HG03575 (cell line): ENCODE results near the gene DCTN3.

Experiments
- ATAC-seq: cut with Tn5 transposase; IDR thresholded peaks from one replicate; pipeline ENCODE4 v1.9.1; 2021; ENCODE audit not compliant: unreplicated experiment, insufficient number of reproducible peaks, low FRiP score; ENCODE audit errors: extremely low read depth

The DCTN3 gene

DNA sequence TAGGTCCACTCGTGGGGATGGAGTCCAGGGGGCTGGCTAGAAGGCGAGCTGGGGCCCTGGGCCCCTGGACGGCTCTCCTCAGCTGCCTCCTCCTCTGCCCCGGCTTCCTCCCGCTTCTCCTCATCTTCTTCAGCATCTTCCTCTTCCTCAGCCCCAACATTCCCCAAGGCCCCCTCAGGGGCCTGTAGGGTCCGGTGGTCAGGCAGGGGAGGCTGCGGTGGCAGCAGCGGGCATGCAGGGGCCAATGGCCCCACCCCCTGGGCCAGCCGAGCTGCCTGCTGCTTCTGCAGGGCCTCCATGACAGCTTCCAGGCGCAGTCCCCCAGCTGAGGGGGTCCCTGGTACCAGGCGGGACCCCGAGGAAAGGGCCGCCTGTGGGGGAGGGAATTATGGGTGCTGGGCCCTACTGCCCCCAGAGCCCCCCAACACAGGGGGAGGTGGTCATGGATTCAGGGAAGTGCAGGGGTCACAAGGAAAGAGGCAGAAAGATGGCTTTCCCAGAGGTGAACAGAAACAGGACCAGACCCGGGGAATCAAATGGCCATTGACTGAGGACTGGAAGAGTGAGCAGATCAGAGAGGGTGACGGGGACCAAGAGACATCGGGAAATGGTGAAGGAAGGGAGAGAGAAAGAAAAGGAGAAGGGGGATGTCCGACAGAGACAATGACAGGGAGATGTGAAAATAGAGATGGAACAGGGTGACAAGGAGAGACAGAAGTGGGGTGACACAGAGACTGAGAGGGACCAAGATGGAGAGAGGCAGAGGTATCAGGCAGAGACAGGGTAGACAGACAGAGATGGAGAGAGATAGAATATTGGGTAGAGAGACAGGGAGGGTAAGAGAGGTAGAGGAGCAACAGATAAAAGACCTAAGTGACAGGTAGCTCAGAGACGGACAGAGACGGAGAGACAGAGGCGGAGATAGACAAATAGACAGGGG lies 7.7 kb upstream of the DCTN3 start:
- no peak for ATAC-seq

DNA sequence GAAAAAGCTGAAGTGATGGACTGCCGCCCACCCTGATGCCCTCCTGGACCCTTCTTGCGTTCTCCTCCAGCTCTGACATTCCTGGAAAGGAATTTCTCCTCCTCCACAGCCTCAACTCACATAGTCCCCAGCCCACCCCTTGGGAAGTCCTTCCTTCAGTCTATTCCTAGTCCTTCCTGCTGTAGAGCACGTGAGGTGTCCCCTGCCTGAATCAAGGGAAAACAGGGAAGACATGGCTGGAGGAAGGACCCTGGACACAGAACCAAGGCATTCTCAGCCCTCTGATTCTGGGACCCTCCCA lies 4.8 kb upstream of the DCTN3 start:
- ATAC-seq = no peak

DNA sequence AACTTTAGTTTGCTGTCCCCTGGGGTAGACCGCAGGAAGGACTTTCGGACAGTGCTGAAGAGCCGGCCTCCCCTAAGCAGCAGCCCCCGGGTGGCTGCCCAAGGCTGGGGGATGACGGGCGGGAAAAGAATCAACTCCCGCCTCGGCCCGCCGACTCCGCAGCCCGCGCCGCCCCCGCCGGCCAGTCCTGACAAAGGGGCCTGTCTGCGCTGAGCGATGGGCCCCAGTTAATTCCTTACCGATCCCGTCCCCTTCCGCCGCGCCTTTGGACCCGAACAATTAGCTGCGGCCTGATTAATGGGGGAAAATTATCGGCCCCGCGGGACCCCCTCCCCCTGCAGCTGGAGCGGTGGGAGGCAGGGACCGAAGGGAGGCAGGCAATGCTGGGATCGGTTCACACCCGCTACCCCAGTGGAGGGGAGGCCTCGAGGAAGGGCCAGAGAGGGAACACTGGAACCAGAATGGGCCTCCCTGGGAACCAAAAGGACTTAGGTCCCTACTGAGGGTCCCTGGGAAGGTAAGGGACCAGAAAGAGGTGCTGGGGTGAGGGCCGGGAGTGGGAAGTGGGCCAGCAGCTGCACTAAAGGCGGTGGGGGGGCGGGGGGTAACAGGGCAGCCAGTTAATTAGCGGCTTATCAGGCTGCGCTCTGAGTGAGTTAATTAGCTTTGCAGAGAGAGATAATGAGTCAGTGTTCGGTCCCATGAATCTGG lies 4.3 kb upstream of the DCTN3 start:
- ATAC-seq = no peak

DNA sequence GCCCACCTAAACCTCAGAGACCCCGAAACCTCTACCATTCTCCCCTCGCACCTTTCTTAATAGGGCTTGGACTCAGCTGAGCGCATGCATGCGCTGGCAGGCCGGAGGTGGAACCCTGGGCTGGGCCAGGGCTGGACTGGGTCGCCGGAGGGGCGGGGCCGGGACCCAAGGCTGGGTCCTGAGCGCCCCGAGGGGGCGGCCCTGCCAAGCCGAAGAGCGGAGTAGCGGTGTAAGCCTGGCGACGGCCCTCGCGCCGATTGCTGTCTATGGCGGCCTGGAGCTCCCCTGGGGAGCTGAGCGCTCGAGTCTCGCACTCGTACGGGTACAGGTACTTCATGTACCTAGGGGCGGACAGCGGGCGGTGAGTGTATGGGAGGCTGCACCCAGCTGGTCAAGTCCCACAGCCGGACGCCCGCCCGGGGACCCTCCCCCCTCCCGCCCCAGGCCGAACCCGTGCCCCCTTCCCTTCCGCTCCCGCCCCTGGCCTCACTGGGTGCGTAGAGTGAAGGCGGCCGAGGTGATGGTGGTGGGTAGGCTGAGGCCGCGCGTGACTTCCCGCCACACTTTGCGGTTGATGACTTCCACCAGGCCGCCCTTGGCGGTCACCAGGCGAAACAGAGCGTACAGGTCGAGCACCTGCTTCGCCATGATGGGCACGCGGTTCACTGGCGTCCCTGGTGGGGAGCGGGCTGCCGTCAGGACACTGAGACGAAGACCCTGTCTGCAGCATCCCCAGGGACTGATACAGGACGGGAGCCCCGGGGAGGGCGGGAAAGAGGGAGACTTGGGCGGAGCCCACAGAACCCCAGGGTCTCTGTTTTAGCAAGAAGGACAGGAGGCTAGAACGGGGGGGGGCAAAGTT lies 3.3 kb upstream of the DCTN3 start:
- ATAC-seq = no peak

DNA sequence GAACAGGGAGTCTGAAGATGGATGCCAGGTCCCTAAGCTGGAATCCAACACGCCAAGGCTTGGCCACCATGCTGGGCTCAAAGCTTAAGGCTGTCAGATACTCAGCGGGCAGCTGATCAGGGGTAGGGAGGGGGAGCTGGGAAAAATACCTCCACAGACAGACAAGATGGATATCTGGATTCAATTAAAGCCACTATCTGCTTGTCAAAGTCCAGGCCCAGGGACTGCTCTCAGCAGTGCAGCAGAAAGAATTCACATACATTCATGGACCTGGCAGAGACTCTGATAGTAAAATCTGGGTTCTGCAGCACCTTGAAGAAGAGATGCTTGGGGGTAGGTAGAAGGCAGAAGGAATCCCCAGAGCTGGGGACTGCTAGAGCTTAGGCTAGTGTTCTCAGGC lies 5.2 kb downstream of the DCTN3 start:
- ATAC-seq = no peak

DNA sequence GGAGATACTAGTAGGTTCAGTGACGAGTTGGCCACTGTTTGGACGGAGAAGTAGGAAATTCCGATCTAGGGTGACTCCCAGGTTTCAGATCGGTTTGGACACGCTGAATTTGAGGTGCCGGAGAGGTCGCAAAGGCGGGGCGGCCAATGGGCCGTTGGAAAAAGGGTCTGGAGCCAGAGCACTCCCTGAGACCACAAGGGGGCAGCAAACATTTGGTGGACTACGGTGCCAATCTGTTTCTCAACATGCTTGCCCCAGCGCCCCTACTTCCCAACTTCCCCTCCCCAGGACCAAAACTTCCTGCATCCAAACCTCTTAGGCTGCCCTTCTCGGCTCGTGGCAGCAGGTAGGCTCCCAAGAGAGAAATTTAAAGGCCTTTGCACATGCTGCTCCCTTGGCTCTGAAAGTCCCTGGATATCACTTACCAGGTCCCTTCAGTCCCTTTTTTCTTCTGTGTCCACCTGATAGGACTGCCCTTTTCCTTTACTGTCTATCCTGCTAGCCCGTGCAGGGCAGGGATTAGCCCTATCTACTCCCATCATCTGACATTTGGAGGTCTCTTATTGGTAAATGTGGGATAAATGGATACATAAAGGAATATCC lies 7.4 kb downstream of the DCTN3 start:
- ATAC-seq = no peak

DNA sequence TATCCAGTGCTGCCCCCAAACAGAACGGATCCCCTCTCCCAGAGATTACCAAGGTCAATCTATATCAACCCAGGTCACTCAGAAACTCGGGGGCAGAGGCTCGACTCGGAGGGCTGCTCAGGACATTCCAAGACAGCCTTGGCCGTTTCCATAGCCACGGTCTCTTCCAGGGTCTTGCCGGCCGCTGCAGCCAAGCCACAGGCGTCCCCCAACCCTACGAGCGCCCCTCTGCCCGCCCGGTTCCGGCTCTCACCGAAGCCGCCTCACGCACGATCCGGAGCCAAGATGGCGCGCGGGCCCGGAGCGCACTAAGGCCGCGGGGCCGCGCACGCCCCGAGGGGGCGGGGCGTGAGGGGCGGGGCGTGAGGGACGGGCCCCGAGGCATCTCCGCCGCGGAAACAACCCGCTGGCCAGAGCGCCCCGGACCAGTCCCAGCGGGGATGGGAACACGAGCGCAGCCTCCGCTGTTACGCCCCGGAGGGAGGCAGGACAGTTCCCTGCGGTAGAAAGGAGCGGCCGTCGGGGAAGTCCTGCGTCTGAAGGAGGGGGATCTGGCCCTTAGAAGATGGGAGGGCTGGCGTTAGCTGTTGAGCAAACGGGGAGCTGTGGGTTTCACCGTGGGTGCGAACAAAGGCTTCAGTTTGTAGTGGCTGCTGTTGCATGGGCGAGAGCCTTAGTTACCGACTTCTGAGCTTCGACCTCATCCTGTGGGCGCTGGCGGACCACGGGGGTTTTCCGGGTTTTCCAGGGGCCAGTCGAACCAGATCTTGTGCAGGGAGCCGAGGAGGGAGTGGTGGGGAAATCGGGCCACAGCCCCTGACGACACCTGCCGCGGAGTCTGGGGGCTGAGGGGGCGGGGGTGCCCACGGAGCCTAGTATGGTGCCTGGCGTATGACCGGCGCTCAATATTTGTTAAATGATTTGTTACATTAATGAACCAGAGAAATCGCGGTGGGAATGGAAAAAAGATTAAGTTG lies 8.2 kb downstream of the DCTN3 start, which contains the start of gene RPP25L:
Gene RPP25L, minus strand, starts transcription at position 287 of the 977 bp plus-strand sequence. CDS start 801 bp downstream, outside the sequence.
- no peak for ATAC-seq

DNA sequence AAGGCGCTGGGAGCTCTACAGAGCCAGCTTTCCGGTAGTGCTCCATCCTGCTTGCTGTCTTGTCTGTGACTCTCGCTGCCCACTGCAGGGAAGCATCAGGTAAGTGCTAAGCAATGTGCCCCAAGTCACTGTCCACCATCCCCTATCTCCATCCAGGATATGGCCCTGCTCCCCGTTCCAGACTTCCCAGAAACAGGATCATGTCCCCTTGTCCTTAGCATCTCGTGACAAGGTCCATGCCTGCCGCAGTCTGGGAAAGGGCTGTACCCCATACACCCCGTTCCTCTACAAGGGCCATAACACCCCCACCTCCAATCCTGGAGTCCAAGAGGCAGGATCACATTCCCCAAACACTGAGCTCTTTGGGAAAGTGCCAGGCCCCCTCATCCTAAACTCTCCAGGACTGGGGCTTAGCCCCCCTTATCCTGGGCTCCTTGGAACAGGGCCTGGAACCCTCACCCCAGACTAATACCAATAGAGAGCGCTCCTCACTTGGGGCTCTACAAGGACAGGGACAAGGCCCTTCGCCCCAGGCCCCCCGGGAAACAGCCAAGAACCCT lies 9.0 kb downstream of the DCTN3 start:
- ATAC-seq = no peak

DNA sequence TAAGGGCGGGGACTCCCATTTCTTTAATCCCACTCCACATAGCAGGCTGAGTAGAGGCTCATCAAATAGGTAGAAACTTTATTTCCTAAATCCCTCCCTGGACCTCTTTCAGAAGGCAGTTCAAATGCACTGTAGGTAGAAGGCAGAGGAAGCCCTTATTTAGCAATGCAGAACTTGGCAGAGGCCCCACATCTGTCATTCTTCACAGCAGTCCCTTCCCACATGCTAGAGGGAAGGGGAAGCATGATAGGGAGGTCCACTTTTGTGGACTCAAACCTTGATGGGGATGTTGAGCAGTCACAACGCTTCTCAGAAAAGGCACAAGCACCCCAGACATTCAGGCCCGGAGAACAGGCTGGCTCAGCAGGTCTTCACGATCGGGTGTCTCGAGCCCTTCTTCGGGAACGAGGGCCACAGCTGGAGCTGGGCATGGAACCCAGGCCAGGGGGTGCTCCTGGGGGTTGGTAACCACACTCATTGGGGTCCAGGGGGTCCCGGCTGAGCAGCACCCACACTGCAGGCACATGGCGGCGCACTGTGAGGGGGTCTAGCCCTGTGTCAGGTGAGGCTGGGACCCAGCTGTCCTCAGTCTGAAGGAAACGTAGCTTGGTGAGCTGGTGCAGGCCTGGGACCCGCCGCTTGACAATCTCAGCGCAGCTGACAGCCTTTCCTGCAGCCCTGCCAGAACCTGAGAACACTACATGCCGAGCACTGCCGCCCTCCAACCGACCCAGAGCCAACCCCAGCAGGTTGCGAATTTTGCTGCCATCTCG lies 9.7 kb downstream of the DCTN3 start:
- no peak for ATAC-seq

DNA sequence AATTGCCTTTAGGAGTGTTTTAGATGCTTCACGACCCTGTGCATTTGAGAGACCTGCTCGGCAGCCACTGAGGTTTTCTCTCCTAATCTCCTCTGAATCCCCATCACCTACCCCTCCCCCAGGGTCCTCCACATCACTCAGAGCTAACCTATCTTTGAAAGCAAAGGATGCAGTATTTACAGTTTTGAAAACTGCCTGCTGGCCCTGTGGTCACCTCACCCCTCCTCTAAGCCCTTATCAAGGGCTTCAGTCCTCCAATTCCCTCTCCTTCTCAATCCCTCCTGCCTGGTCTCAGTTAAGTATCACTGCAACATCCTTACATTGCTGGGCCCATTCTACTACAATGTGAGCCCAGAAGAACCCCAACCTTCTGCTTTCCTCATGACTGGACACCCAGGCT lies 13.0 kb downstream of the DCTN3 start:
- ATAC-seq = no peak

DNA sequence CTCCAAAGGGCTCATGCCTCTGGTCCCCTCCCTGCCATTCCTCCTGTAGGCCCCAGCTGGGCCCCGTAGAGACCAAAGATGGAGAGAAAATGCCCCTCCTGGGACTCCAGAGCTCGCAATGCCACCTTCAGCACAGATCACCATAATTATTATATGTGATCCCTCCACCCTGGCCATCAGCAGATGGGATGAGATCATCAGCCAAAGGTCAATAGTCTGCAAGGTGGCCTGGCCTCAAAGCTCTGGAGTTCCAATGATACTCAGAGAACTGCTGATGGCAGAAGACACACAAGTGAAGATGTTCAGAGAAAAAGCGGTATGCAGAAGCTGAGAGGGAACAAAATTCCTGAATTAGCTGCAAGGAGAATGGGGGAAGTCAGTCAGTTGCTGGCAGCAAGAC lies 13.4 kb downstream of the DCTN3 start:
- ATAC-seq = no peak

DNA sequence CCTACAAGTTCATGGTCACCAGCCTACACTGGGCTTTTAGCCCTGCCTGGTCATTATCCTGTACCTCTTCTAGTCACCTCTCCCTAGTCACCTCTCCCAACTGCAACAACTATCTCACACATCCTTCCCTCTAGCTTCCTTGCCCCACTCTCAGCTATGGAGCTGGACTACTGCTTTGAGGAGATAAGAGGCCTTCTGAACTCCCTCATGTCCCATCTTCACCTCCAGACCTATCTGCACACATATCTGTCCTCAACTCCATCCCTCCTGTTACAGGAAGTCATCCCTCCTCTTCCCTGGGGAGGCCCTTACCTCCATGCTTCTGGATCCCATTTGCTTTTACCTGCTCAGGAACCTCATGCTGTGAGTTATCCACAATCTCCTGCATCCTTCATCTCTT lies 14.1 kb downstream of the DCTN3 start:
- ATAC-seq = no peak

DNA sequence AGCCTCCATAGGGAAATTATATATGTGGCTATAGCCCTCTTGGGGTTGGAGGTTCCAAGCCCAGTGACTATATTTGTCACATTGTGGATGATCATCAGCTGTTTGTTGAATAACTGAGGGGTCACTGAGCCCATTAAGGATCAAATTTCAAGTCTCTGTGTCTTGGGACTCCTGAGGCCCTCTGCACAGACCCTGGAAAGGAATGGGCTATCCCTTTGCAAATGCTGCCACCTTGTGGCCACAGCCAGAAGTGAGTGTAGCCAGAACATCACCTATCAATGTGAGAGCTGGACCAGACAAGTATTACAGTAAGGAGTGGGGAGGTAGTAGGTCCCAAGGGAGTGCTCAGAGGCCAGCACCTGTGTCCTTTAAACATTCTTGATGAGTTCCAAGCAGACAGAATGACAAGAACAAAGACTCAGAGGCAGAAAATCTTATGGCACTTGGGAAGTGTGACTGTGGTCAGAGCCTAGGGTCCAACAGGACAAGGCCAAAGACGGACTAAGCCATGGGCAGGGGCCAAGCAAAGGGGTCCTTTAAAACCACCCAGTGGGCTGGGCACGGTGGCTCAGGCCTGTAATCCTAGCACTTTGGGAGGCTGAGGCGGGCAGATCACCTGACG lies 16.6 kb downstream of the DCTN3 start:
- ATAC-seq = no peak

DNA sequence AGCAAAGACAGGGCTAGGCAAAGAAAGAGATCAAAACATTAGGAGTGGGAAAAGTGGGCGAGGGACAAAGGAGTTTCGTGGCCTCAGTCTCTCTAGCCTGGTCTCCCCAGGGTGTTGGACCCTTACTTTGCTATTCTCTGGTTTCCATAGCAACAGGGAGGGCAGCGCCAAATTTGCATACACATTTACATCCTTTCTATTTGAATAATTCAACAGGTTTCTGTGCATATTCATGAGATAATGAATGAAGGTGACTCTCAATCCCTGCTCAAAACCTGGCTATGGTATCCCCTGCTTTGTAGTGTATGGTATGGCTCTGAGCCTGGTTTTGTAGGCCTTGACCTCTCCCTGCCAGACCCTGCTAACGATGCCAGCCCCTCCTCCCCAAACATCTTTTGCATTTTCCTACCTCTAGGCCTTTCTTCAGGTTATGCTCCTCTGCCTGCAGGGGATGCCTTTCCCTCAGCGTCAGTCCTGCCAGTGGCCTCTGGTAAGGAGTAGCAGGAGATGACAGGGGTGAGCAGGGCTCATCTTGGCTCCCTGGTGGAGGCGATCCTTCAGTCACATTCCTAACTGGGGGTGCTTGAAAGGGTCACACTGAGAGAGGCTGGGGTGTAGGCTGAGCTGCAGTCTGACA lies 18.2 kb downstream of the DCTN3 start:
- ATAC-seq = no peak

DNA sequence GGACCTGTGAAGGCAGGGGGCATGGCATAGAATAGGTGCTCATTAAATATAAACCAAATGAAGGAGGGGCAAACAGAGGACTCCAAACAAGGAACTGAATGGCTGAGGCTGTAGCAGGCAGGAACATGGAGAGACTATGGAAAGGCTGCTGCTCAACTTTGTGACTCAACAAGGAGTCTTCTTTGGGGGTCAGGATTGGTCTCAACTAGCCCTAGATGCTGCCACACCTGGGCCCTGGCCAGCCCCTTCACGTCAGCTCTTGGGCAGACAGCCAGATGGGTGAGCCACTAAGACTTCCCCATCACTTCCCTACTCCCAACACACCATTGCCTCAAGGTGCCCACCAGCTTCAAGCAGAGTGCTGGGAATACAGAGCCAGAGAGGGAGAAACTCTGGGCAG lies 19.4 kb downstream of the DCTN3 start:
- ATAC-seq = no peak

DNA sequence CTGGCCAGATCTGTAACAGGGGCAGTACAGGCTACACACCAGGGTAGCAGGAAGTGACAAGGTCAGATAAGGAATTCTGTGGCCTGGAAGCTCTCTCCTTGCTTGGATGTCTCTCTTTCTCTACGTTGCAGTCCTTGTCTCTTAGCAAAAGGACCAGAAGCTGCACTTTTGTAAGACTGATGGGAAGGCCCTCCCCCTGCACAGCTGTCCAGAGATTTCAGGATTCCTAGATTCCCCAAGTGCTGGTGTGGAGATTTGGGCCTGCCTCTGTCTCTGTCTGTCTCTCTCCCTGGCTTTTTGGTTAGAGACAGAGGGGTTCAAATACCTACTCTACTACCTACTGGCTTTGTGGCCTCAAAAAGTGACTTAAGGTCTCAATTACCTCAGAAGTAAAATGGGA lies 20.7 kb downstream of the DCTN3 start:
- ATAC-seq = no peak
